ENCODE results near the gene TJP3.
A peak's percentile ranks its signal among the peaks of the same experiment; 100 is the strongest.

The TJP3 gene

DNA sequence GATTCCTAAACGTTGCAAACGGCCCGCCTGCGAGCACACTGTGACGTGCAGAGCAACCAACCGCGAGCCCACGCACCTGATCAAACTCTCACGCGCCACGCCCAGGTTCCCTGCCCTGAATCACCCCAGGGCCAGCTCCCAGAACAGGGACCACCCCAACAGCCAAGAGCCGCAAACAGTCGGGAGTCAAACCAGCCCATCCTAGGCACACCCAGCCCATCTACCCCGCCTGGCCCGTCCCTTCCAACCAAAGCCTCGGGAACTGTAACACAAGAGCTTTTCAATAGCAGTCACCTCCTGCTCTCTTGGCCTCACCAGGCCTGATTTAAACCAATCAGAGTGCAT lies 16.8 kb upstream of the TJP3 start:
- Histone ChIP-seq H3K9ac (ENCODE audit: low read length in 5 of 5) (no peak overlapping the region), H3K4me1 (ENCODE audit: control insufficient read depth in 5 of 5, insufficient read depth in 5 of 5, low read length in 5 of 5) (peaks cover 0 to 16% (median 15%) of the 10 kb centered on the region in 5 donors), H3K36me3 (ENCODE audit: control insufficient read depth in 5 of 5, insufficient read depth in 5 of 5, low read length in 5 of 5) (peaks cover 0 to 19% (median 8%) of the 10 kb centered on the region in 5 donors), H3K4me3 (ENCODE audit: low read depth in 1 of 5, low read length in 5 of 5) (no peak overlapping the region), H3K9me3 (ENCODE audit: control insufficient read depth in 5 of 5, low read length in 5 of 5) (no peaks in the 10 kb centered on the region), H3K27me3 (ENCODE audit: control insufficient read depth in 5 of 5, insufficient read depth in 4 of 5, low read length in 5 of 5) (no peaks in the 10 kb centered on the region), H3K27ac (ENCODE audit: low read depth, low read length) (no peak overlapping the region)

DNA sequence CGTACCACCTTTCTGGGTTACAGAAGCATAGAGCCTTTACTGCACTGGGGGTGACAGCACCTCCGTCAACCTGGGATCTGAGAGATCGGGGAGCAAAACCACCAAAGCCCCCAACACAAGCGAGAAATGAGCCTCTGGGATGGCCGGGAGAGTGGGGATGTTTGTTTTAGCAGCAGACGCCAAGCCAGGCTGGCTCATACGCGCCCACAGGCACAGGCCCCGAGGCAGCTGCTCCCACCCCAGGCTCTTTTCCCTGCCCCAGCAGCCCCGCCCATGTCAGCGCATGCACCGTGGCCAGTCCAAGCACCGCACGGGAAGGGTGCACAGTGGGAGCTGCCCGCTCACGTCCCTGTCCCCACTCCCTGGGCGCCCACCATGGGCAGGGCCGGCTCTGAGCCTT lies 16.5 kb upstream of the TJP3 start:
- Histone ChIP-seq H3K9me3 (ENCODE audit: control insufficient read depth in 5 of 5, low read length in 5 of 5) (no peaks in the 10 kb centered on the region), H3K4me3 (ENCODE audit: low read depth in 1 of 5, low read length in 5 of 5) (no peak overlapping the region), H3K27ac (ENCODE audit: low read depth, low read length) (no peak overlapping the region), H3K27me3 (ENCODE audit: control insufficient read depth in 5 of 5, insufficient read depth in 4 of 5, low read length in 5 of 5) (no peaks in the 10 kb centered on the region), H3K9ac (ENCODE audit: low read length in 5 of 5) (no peak overlapping the region), H3K4me1 (ENCODE audit: control insufficient read depth in 5 of 5, insufficient read depth in 5 of 5, low read length in 5 of 5) (peaks cover 0 to 16% (median 15%) of the 10 kb centered on the region in 5 donors), H3K36me3 (ENCODE audit: control insufficient read depth in 5 of 5, insufficient read depth in 5 of 5, low read length in 5 of 5) (peaks cover 0 to 19% (median 8%) of the 10 kb centered on the region in 5 donors)

DNA sequence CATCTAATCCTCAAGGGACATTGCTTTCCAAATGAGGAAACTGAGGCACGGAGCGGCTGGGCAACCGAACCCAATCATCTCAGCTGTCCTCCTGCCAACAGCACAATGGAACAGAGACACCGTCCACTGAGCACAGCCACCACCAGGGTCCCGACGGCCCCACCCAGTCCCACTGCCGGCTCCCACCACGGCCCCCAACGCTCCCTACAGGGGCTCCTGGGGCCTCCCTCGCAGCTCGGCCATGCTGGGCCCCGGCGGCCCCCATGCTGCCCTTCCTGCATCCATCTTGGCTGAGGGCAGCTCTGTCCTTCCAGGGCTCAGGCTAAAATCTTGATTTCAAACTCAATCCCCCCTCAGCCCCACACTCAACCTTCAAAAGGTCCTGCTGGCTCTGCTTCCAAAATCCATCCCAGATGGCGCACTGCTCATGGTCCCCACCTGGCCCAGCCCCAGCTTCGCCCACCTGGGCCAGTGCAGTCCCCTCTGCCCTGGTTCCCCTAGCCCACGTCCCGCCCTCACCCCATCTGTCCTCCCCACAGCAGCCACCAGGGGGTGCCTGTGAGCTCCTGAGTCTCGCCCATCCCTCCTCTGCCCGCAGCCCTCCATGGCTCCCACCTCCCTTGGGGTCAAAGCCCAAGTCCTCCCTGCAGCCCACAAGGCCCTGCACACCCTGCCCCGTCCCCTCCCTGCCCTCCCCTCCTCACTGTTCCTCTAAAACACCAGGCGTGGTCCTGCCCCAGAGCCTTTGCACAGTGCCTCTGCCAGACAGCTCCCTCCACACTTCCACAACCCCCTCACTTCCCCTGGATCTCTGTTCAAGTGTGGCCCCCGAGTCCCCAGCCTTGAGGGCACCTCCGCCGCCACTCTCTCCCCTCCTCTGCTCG lies 15.8 kb upstream of the TJP3 start:
- Histone ChIP-seq H3K27ac (ENCODE audit: low read depth, low read length) (no peak overlapping the region), H3K27me3 (ENCODE audit: control insufficient read depth in 5 of 5, insufficient read depth in 4 of 5, low read length in 5 of 5) (no peaks in the 10 kb centered on the region), H3K4me3 (ENCODE audit: low read depth in 1 of 5, low read length in 5 of 5) (no peak overlapping the region), H3K9me3 (ENCODE audit: control insufficient read depth in 5 of 5, low read length in 5 of 5) (no peaks in the 10 kb centered on the region), H3K4me1 (ENCODE audit: control insufficient read depth in 5 of 5, insufficient read depth in 5 of 5, low read length in 5 of 5) (peaks cover 0 to 16% (median 10%) of the 10 kb centered on the region in 5 donors), H3K9ac (ENCODE audit: low read length in 5 of 5) (no peak overlapping the region), H3K36me3 (ENCODE audit: control insufficient read depth in 5 of 5, insufficient read depth in 5 of 5, low read length in 5 of 5) (peaks cover 0 to 19% (median 8%) of the 10 kb centered on the region in 5 donors)

DNA sequence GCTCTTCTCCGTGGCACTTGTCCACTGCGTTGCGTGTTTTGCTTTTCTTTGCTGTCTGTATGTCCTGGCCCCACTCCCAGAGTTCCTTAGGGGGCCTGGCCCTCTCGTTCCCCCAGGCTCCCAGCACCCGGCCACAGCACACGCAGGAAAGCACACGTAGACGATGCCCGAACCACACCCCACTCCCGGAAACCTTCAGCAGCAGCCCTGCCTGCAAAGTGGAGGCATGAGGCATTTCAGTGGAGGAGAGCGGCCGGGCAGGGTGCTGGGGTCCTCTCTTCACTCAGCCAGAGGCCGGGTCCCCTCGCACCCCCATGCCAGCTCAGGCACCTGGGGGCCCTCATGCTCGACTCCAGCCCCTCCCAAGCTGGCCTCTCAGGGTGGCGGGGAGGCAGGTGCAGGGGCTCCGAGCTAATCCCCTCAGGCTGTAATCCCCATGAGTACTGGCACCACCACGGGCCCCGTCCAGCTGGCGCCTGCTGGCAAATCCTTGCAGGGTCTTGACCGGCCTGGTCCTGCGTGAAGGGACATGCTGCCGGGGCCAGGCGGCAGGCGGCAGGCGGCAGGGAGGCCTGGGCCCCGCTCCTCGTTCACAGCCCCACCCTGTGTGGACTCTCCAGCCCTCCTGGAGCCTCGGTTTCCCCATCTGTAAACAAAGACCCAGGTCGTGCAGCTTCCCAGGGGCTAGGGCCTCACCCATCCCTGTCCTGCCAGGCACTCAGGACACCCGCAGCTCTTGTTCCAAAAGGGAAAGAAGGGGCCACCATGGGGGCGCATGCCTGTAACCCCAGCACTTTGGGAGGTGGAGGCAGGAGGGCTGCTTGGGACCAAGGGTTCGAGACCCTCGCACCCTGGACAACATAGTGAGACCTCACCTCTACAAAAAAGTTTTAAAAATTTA lies 14.9 kb upstream of the TJP3 start:
- Histone ChIP-seq H3K9ac (ENCODE audit: low read length in 5 of 5) (no peak overlapping the region), H3K27ac (ENCODE audit: low read depth, low read length) (no peak overlapping the region), H3K4me3 (ENCODE audit: low read depth in 1 of 5, low read length in 5 of 5) (no peak overlapping the region), H3K4me1 (ENCODE audit: control insufficient read depth in 5 of 5, insufficient read depth in 5 of 5, low read length in 5 of 5) (peaks cover 1 to 16% (median 9%) of the 10 kb centered on the region in 5 donors), H3K36me3 (ENCODE audit: control insufficient read depth in 5 of 5, insufficient read depth in 5 of 5, low read length in 5 of 5) (peaks cover 0 to 19% (median 8%) of the 10 kb centered on the region in 5 donors), H3K27me3 (ENCODE audit: control insufficient read depth in 5 of 5, insufficient read depth in 4 of 5, low read length in 5 of 5) (no peaks in the 10 kb centered on the region), H3K9me3 (ENCODE audit: control insufficient read depth in 5 of 5, low read length in 5 of 5) (no peaks in the 10 kb centered on the region)

DNA sequence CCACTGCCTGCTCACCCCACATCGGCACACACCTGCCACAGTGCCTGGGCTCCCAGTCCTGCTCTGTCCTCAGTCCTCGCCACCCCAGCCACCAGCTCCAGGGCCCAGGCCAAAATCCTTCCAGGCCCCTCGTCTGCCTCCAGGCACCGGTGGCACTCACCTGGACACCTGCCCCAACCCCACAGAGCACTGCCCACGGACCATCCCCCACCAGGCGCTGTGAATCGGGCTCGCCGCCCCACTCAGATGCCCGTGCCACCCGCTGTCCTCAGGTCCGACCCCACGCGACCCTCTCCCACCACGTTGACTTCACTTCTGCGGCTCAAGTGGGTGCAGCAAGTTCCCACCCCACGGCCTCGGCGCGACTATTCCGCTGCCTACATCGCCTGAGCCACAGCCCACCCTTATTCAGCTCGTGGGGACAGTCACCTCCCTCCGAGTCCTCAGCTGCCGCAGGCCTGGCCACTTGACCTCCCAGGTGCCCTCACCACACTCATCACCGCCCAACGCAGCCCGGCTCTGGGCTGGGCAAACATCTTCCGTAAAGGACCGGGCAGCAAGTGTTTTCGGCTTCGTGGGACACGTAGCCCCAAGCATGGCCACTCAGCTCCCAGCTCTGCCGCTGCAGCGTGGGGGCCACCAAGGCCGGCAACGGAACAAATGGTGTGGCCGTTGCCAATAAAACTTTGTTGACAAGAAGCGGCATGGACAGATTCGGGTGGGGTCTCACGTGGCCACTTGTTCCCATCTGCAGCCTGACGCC lies 13.6 kb upstream of the TJP3 start:
- Histone ChIP-seq H3K27ac (ENCODE audit: low read depth, low read length) (no peak overlapping the region), H3K36me3 (ENCODE audit: control insufficient read depth in 5 of 5, insufficient read depth in 5 of 5, low read length in 5 of 5) (peaks cover 0 to 19% (median 8%) of the 10 kb centered on the region in 5 donors), H3K9me3 (ENCODE audit: control insufficient read depth in 5 of 5, low read length in 5 of 5) (no peaks in the 10 kb centered on the region), H3K27me3 (ENCODE audit: control insufficient read depth in 5 of 5, insufficient read depth in 4 of 5, low read length in 5 of 5) (no peaks in the 10 kb centered on the region), H3K4me3 (ENCODE audit: low read depth in 1 of 5, low read length in 5 of 5) (no peak overlapping the region), H3K9ac (ENCODE audit: low read length in 5 of 5) (no peak overlapping the region), H3K4me1 (ENCODE audit: control insufficient read depth in 5 of 5, insufficient read depth in 5 of 5, low read length in 5 of 5) (peaks cover 3 to 24% (median 18%) of the 10 kb centered on the region in 5 donors)

DNA sequence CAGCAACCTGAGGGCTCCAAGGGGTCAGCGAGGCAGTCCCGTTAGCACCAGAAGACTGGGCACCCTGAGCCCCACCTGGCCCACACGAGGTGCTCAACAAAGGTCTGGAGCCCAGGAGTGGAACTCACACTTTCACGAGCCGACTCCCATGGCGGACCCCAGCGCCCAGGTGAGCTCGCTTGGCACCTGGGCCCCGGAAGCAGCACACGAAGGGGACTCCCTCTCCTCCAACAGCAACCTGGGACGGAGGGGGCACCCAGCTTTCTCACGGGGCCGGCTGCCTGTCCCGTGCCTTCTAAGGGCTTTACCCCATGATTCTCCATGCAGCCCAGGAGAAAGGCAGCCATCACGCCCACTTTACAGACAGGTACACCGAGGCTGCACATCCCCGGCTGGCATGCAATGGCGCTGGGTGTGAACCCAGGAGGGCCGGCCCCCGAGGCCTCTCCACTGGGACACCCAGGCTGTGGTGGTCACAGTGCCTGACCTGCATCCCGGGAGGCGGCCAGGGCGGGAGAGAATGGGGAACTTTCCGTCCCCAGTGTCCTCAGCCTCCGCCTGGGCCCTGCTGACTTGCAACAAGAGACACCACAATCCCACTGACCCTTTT lies 13.0 kb upstream of the TJP3 start:
- H3K27me3 ChIP-seq (ENCODE audit: control insufficient read depth in 5 of 5, insufficient read depth in 4 of 5, low read length in 5 of 5): no peaks in the 10 kb centered on the region
- no peaks in the 10 kb centered on the region for H3K9me3 ChIP-seq (ENCODE audit: control insufficient read depth in 5 of 5, low read length in 5 of 5)
- H3K4me3 ChIP-seq (ENCODE audit: low read depth in 1 of 5, low read length in 5 of 5): no peak overlapping the region
- H3K36me3 ChIP-seq (ENCODE audit: control insufficient read depth in 5 of 5, insufficient read depth in 5 of 5, low read length in 5 of 5): peaks cover 0 to 19% (median 8%) of the 10 kb centered on the region in 5 donors
- peaks cover 3 to 27% (median 22%) of the 10 kb centered on the region in 5 donors for H3K4me1 ChIP-seq (ENCODE audit: control insufficient read depth in 5 of 5, insufficient read depth in 5 of 5, low read length in 5 of 5)
- no peak overlapping the region for H3K9ac ChIP-seq (ENCODE audit: low read length in 5 of 5)
- no peak overlapping the region for H3K27ac ChIP-seq (ENCODE audit: low read depth, low read length)

DNA sequence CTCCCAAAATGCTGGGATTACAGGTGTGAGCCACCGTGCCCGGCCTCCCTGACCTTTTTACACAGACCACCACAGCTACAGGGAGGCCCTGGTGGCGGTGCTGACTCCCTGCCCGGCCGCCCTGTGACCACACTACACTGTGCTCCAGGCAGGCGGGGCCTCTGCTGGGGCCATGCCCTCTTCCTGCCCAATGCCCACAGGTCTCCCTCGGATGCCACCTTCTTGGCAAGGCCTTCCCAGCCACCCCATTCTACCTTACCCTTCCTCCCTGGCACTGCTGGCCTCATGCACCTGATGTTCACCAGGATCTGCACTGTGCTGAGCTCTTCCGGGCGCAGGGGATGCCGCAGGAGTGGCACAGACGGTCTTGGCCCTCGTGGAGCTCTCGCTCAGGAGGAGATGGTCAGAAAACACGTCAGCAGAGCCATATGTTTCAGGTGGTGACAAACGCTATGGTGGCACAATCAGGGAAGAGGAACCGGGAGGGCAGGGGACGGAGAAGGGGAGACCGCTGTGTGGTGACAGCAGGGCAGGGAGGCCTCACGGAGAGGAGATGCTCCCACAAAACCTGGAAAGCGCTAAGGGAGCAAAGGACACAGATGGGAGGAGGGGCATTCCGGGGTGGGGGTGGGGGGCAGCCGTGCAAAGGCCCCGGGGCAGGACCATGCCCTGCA lies 12.1 kb upstream of the TJP3 start:
- Histone ChIP-seq H3K9me3 (ENCODE audit: control insufficient read depth in 5 of 5, low read length in 5 of 5) (no peaks in the 10 kb centered on the region), H3K9ac (ENCODE audit: low read length in 5 of 5) (peak overlapping the region in 1 of 5 donors; percentile 17), H3K4me3 (ENCODE audit: low read depth in 1 of 5, low read length in 5 of 5) (no peak overlapping the region), H3K36me3 (ENCODE audit: control insufficient read depth in 5 of 5, insufficient read depth in 5 of 5, low read length in 5 of 5) (peaks cover 0 to 16% (median 8%) of the 10 kb centered on the region in 5 donors), H3K27me3 (ENCODE audit: control insufficient read depth in 5 of 5, insufficient read depth in 4 of 5, low read length in 5 of 5) (no peaks in the 10 kb centered on the region), H3K27ac (ENCODE audit: low read depth, low read length) (no peak overlapping the region), H3K4me1 (ENCODE audit: control insufficient read depth in 5 of 5, insufficient read depth in 5 of 5, low read length in 5 of 5) (peaks cover 3 to 30% (median 28%) of the 10 kb centered on the region in 5 donors)

DNA sequence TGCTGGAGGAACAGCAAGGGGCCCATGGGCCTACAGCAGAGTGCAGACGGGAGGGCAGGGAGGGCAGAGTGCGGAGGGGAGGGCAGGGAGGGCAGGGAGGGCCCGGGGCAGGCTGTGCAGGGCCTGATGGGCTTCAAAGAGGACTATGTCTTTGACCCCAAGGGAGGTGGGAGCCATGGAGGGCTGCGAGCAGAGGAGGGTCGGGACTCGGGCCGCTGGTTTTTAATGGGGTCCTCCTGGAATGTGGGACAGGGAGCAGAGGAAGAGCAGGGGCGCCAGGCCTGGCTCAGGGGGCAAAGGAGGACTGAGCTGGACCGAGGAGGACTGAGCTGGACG lies 11.6 kb upstream of the TJP3 start:
- no peak overlapping the region for H3K9ac ChIP-seq (ENCODE audit: low read length in 5 of 5)
- H3K27ac ChIP-seq (ENCODE audit: low read depth, low read length): no peak overlapping the region

DNA sequence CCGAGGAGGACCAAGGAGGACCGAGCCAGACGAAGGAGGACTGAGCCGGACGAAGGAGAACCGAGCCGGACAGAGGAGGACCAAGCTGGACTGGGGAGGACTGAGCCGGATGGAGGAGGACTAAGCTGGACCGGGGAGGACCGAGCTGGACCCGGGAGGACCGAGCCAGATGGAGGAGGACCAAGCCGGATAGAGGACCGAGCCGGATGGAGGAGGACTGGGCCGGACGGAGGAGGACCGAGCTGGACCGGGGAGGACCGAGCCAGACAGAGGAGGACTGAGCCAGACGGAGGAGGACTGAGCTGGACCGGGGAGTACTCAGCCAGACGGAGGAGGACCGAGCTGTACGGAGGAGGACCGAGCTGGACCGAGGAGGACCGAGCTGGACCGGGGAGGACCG lies 11.1 kb upstream of the TJP3 start:
- Histone ChIP-seq H3K36me3 (ENCODE audit: control insufficient read depth in 5 of 5, insufficient read depth in 5 of 5, low read length in 5 of 5) (peaks cover 0 to 16% (median 8%) of the 10 kb centered on the region in 5 donors), H3K27me3 (ENCODE audit: control insufficient read depth in 5 of 5, insufficient read depth in 4 of 5, low read length in 5 of 5) (no peaks in the 10 kb centered on the region), H3K27ac (ENCODE audit: low read depth, low read length) (no peak overlapping the region), H3K4me1 (ENCODE audit: control insufficient read depth in 5 of 5, insufficient read depth in 5 of 5, low read length in 5 of 5) (peaks cover 3 to 30% (median 28%) of the 10 kb centered on the region in 5 donors), H3K9me3 (ENCODE audit: control insufficient read depth in 5 of 5, low read length in 5 of 5) (no peaks in the 10 kb centered on the region), H3K9ac (ENCODE audit: low read length in 5 of 5) (peak overlapping the region in 1 of 5 donors; percentile 39), H3K4me3 (ENCODE audit: low read depth in 1 of 5, low read length in 5 of 5) (no peak overlapping the region)

More for the DNA sequence above, 11.6 kb upstream of the TJP3 start:
- H3K9me3 ChIP-seq (ENCODE audit: control insufficient read depth in 5 of 5, low read length in 5 of 5): no peaks in the 10 kb centered on the region
- peaks cover 3 to 30% (median 28%) of the 10 kb centered on the region in 5 donors for H3K4me1 ChIP-seq (ENCODE audit: control insufficient read depth in 5 of 5, insufficient read depth in 5 of 5, low read length in 5 of 5)
- no peak overlapping the region for H3K4me3 ChIP-seq (ENCODE audit: low read depth in 1 of 5, low read length in 5 of 5)
- H3K36me3 ChIP-seq (ENCODE audit: control insufficient read depth in 5 of 5, insufficient read depth in 5 of 5, low read length in 5 of 5): peaks cover 0 to 16% (median 8%) of the 10 kb centered on the region in 5 donors
- no peaks in the 10 kb centered on the region for H3K27me3 ChIP-seq (ENCODE audit: control insufficient read depth in 5 of 5, insufficient read depth in 4 of 5, low read length in 5 of 5)
